HCT116 (cell line): Measurements from ENCODE around the gene RYR2.

Experiments used
- CTCF ChIP-seq, 3 experiments: fragments of 200-600 bp in 1 of 3; sonication (generic) in 1 of 3; IDR thresholded peaks in 2 of 3; conservative IDR thresholded peaks in 1 of 3; 2 replicates each; pipeline ENCODE4 v1.5.1; 2012 to 2017; ENCODE audit warnings: low read depth in 2 of 3, low read length in 2 of 3, antibody characterized with exemption in 1 of 3, borderline replicate concordance in 1 of 3, control low read depth in 1 of 3, mild to moderate bottlenecking in 1 of 3, mixed read lengths in 1 of 3, mixed run types in 1 of 3, moderate library complexity in 1 of 3; ENCODE audit not compliant: insufficient read depth in 1 of 3
- EGR1 ChIP-seq: IDR thresholded peaks from 2 replicates; pipeline ENCODE4 v1.6.1; 2012; ENCODE audit warnings: low read depth
- ELF1 ChIP-seq: IDR thresholded peaks from 2 replicates; pipeline ENCODE4 v1.6.1; 2012; ENCODE audit warnings: low read depth, borderline replicate concordance
- EZH2 ChIP-seq: fragments of 200-600 bp; sonication (generic); IDR thresholded peaks from 2 replicates; pipeline ENCODE4 v1.6.1; 2017; ENCODE audit warnings: antibody characterized with exemption, mixed run types
- FOSL1 ChIP-seq: IDR thresholded peaks from 2 replicates; pipeline ENCODE4 v1.6.1; 2012; ENCODE audit warnings: low read depth
- POLR2A ChIP-seq: IDR thresholded peaks from 2 replicates; pipeline ENCODE4 v1.7.0; 2011; ENCODE audit warnings: borderline replicate concordance; ENCODE audit not compliant: insufficient read depth, insufficient read length; ENCODE audit errors: extremely low read depth
- POLR2AphosphoS5 ChIP-seq: IDR thresholded peaks from 2 replicates; pipeline ENCODE4 v1.6.1; 2011; ENCODE audit warnings: mild to moderate bottlenecking, low read depth, low read length, moderate library complexity
- REST ChIP-seq: IDR thresholded peaks from 2 replicates; pipeline ENCODE4 v1.6.1; 2012; ENCODE audit warnings: low read depth
- SP1 ChIP-seq: IDR thresholded peaks from 2 replicates; pipeline ENCODE4 v1.6.1; 2012; ENCODE audit warnings: low read depth
- ZBTB33 ChIP-seq: IDR thresholded peaks from 2 replicates; pipeline ENCODE4 v1.6.1; 2011; ENCODE audit warnings: mild to moderate bottlenecking, low read length, moderate library complexity; ENCODE audit not compliant: insufficient replicate concordance; ENCODE audit errors: extremely low read depth
- ZNF274 ChIP-seq: fragments of 200-500 bp; sonication (Bioruptor generic); IDR thresholded peaks from 2 replicates; pipeline ENCODE4 v1.6.1; 2014; ENCODE audit warnings: mild to moderate bottlenecking, low read depth, low read length, inconsistent platforms

GRCh38 chr1:237670302-237670701, 628.3 kb downstream of the RYR2 start:
- TF ChIP-seq CTCF (IDR thresholded peaks at IDR 0.05 in 2 of 3, conservative IDR thresholded peaks at IDR 0.05 in 1 of 3; ENCODE audit: borderline replicate concordance in 1 of 3, insufficient read depth in 1 of 3, low read depth in 2 of 3, low read length in 2 of 3) (no peak), POLR2AphosphoS5 (no peak), EGR1 (no peak), ELF1 (no peak), SP1 (no peak), POLR2A (no peak), REST (no peak), ZBTB33 (no peak), ZNF274 (no peak), FOSL1 (no peak), EZH2 (no peak)
